Progenitor cell of endocrine pancreas (in vitro differentiated cells): ENCODE measurements around the gene VSIG8. TPM values are rescaled to one million over a fixed set of nuclear protein-coding genes. Genes with fewer than 3 reads are reported as not detected.

ENCODE experiments used
- DNase-seq: peaks from one replicate; pipeline ENCODE4 v3.0.0; 2021; ENCODE audit warnings: low spot score; ENCODE audit not compliant: unreplicated experiment
- H3K27ac Mint-ChIP-seq: 2 replicates; pipeline ENCODE4 v1.8.0; 2021; ENCODE audit warnings: mild to moderate bottlenecking, moderate library complexity, mixed read lengths
- H3K27me3 Mint-ChIP-seq: 2 replicates; pipeline ENCODE4 v1.8.0; 2021; ENCODE audit warnings: mixed read lengths
- H3K36me3 Mint-ChIP-seq: 2 replicates; pipeline ENCODE4 v1.8.0; 2022; ENCODE audit warnings: mixed read lengths; ENCODE audit not compliant: insufficient read depth
- H3K4me1 Mint-ChIP-seq: 2 replicates; pipeline ENCODE4 v1.8.0; 2021; ENCODE audit warnings: low read depth, mixed read lengths
- H3K4me3 Mint-ChIP-seq: 2 replicates; pipeline ENCODE4 v1.8.0; 2021; ENCODE audit warnings: low read depth, mild to moderate bottlenecking, moderate library complexity, mixed read lengths
- H3K9me3 Mint-ChIP-seq: 2 replicates; pipeline ENCODE4 v1.8.0; 2021; ENCODE audit warnings: low read depth, mixed read lengths
- CTCF ChIP-seq: fragments of 200-600 bp; sonication (generic); IDR thresholded peaks from one replicate; pipeline ENCODE4 v1.5.0; 2021; ENCODE audit warnings: antibody characterized with exemption, mild to moderate bottlenecking; ENCODE audit not compliant: unreplicated experiment
- total RNA-seq: library from RNA; stranded (reverse); gene quantifications from 2 replicates; pipeline ENCODE4 v1.2.1, GENCODE V29; 2021

Gene VSIG8
- total RNA-seq, 1 donor from 2014 or later, result not detected

- no peak for TF ChIP-seq CTCF
- H3K4me3 Mint-ChIP-seq, result no peak overlapping the region
- H3K27ac Mint-ChIP-seq, result no peak overlapping the region
- peaks cover 66% of the 10 kb centered on the region for H3K27me3 Mint-ChIP-seq
- H3K9me3 Mint-ChIP-seq, result no peaks in the 10 kb centered on the region
- peaks cover 14% of the 10 kb centered on the region for H3K4me1 Mint-ChIP-seq
- H3K36me3 Mint-ChIP-seq, result no peaks in the 10 kb centered on the region
- DNase-seq, result no peak
Measured at GRCh38 chr1:159835356-159835755, 27.1 kb downstream of the VSIG8 start.

GRCh38 chr1:159832309-159832708 is 30.1 kb downstream of the VSIG8 start:
- Mint-ChIP-seq H3K4me3 (no peak overlapping the region), H3K27me3 (peaks cover 74% of the 10 kb centered on the region), H3K27ac (no peak overlapping the region), H3K9me3 (no peaks in the 10 kb centered on the region), H3K4me1 (peaks cover 14% of the 10 kb centered on the region), H3K36me3 (no peaks in the 10 kb centered on the region)
- TF ChIP-seq CTCF, result no peak
- no peak for DNase-seq

- Mint-ChIP-seq H3K9me3 (no peaks in the 10 kb centered on the region), H3K27ac (no peak overlapping the region), H3K4me1 (peaks cover 12% of the 10 kb centered on the region), H3K36me3 (no peaks in the 10 kb centered on the region), H3K4me3 (no peak overlapping the region), H3K27me3 (peaks cover 75% of the 10 kb centered on the region)
- no peak for DNase-seq
- TF ChIP-seq CTCF, result no peak
Measured at GRCh38 chr1:159831412-159832141, 30.9 kb downstream of the VSIG8 start.

- no peak for TF ChIP-seq CTCF
- peaks cover 77% of the 10 kb centered on the region for H3K27me3 Mint-ChIP-seq
- H3K4me1 Mint-ChIP-seq, result peaks cover 10% of the 10 kb centered on the region
- no peak overlapping the region for H3K4me3 Mint-ChIP-seq
- no peak for DNase-seq
- no peaks in the 10 kb centered on the region for H3K36me3 Mint-ChIP-seq
- H3K9me3 Mint-ChIP-seq, result no peaks in the 10 kb centered on the region
- no peak overlapping the region for H3K27ac Mint-ChIP-seq
Measured at GRCh38 chr1:159830722-159831121, 31.7 kb downstream of the VSIG8 start.

GRCh38 chr1:159829822-159830465 is 32.5 kb downstream of the VSIG8 start:
- TF ChIP-seq CTCF, result no peak

More at GRCh38 chr1:159829822-159830465, 32.5 kb downstream of the VSIG8 start:
- no peak for DNase-seq
- no peaks in the 10 kb centered on the region for H3K36me3 Mint-ChIP-seq
- H3K4me3 Mint-ChIP-seq, result no peak overlapping the region
- peaks cover 77% of the 10 kb centered on the region for H3K27me3 Mint-ChIP-seq
- H3K4me1 Mint-ChIP-seq, result peaks cover 10% of the 10 kb centered on the region
- no peak overlapping the region for H3K27ac Mint-ChIP-seq
- H3K9me3 Mint-ChIP-seq, result no peaks in the 10 kb centered on the region
